AG04449 (cell line): ENCODE data around the gene IDI2.

ENCODE experiments used
- CTCF ChIA-PET: fragments of 350-600 bp; formaldehyde crosslinking; extraction: SDS; loops from one replicate; lab custom pipeline; 2021; ENCODE audit warnings: antibody characterized with exemption; lab: Yijun Ruan, JAX
- POLR2A ChIA-PET: fragments of 400-600, 350-600 bp; formaldehyde crosslinking; extraction: SDS; loops from one replicate; lab custom pipeline; 2020; ENCODE audit warnings: antibody characterized with exemption, inconsistent platforms; lab: Yijun Ruan, JAX
- DNase-seq: peaks from one replicate; pipeline ENCODE4 v3.0.0-alpha.2; 2010; ENCODE audit warnings: low read depth, low spot score
- H3K4me3 ChIP-seq: 2 replicates; pipeline ENCODE4 v1.5.1; 2011; ENCODE audit warnings: low read depth, mild to moderate bottlenecking, control low read depth, low read length
- CTCF ChIP-seq: IDR thresholded peaks from one replicate; pipeline ENCODE4 v1.5.1; 2011; ENCODE audit warnings: mild to moderate bottlenecking, moderate library complexity, low read length, control low read depth, inconsistent platforms; ENCODE audit not compliant: insufficient read depth; ENCODE audit errors: missing control alignments

Gene IDI2

GRCh38 chr10:1056326-1057105, 30.9 kb upstream of the IDI2 start, which contains the start of gene WDR37:
TSS of gene WDR37 (plus strand) at chr10:1056385. CDS start at chr10:1072156, 15,771 bp downstream.
- no peak for TF ChIP-seq CTCF
- no peak for DNase-seq
- CTCF ChIA-PET: interaction anchor here (0.6 kb wide), 1 partner anchor 1902 kb away, joined by 3 read pairs; no protein-coding TSS in a partner anchor
- POLR2A ChIA-PET: interaction anchor here (0.5 to 0.9 kb wide), 4 partner anchors 28 to 1982 kb away, joined by 3 to 6 read pairs (median 4); partner anchors contain the start of gene GTPBP4
- peak within 1 kb of the TSS; percentile 98 for H3K4me3 ChIP-seq

- ChIA-PET POLR2A (no interaction called here), CTCF (no interaction called here)
- peak overlapping the region; percentile 98 for H3K4me3 ChIP-seq
- TF ChIP-seq CTCF: no peak
- DNase-seq: no peak
Measured at GRCh38 chr10:1054684-1055083, 29.0 kb upstream of the IDI2 start.

GRCh38 chr10:1050554-1050953, 24.9 kb upstream of the IDI2 start:
- ChIA-PET POLR2A (no interaction called here), CTCF (no interaction called here)
- peak overlapping the region; percentile 39 for H3K4me3 ChIP-seq
- TF ChIP-seq CTCF: no peak
- no peak for DNase-seq

GRCh38 chr10:1050145-1050544, 24.5 kb upstream of the IDI2 start:
- peak overlapping the region; percentile 95 for H3K4me3 ChIP-seq
- TF ChIP-seq CTCF: no peak
- CTCF ChIA-PET: interaction anchor here (1.4 kb wide), 1 partner anchor 8 kb away, joined by 6 read pairs; no protein-coding TSS in a partner anchor
- POLR2A ChIA-PET: interaction anchor here (1.9 to 2.0 kb wide), 2 partner anchors 13 to 62 kb away, joined by 7 to 17 read pairs; partner anchors contain the start of gene GTPBP4
- no peak for DNase-seq

GRCh38 chr10:1049425-1049958, 23.8 kb upstream of the IDI2 start:
- no peak for DNase-seq
- peak overlapping the region; percentile 95 for H3K4me3 ChIP-seq
- POLR2A ChIA-PET: interaction anchor here (0.9 to 2.0 kb wide), 6 partner anchors 13 to 209 kb away, joined by 3 to 17 read pairs (median 4); partner anchors contain the start of gene GTPBP4
- TF ChIP-seq CTCF: no peak
- CTCF ChIA-PET: interaction anchor here (1.4 kb wide), 1 partner anchor 8 kb away, joined by 6 read pairs; no protein-coding TSS in a partner anchor
